Natural killer cell (primary cell): ENCODE measurements around the gene CRKL. TPM values are rescaled to one million over a fixed set of nuclear protein-coding genes. Genes with fewer than 3 reads are reported as not detected.
"Not testable (repeated sequence)": the region's sequence is repeated elsewhere in the genome, so short reads cannot be mapped to it uniquely, and the experiment has no call there.

Experiments used
- ATAC-seq, 3 donors: fragments of 150-1000 bp in 2 of 3; fragments of 200-7000 bp in 1 of 3; cut with Tn5 transposase; 1 replicate in 1 of 3; 2 replicates in 2 of 3; pipeline ENCODE4 v1.10.0; 2021; ENCODE audit warnings: mild to moderate bottlenecking in 2 of 3, moderate library complexity in 2 of 3
- DNase-seq, 2 donors: peaks; one replicate each; pipeline versions ENCODE4 v3.0.0 to v3.0.0-alpha.2; 2013 to 2021; ENCODE audit warnings: mixed read lengths in 1 of 2
- H3K27ac ChIP-seq: one replicate; pipeline ENCODE4 v1.5.1; 2013; ENCODE audit warnings: mild to moderate bottlenecking, low read length
- H3K27me3 ChIP-seq: one replicate; pipeline ENCODE4 v1.6.1; 2013; ENCODE audit warnings: low read length; ENCODE audit not compliant: control insufficient read depth, insufficient read depth
- H3K36me3 ChIP-seq: one replicate; pipeline ENCODE4 v1.6.1; 2013; ENCODE audit warnings: low read length; ENCODE audit not compliant: control insufficient read depth, insufficient read depth
- H3K4me1 ChIP-seq: one replicate; pipeline ENCODE4 v1.6.1; 2013; ENCODE audit warnings: low read length; ENCODE audit not compliant: control insufficient read depth, insufficient read depth
- H3K4me3 ChIP-seq: one replicate; pipeline ENCODE4 v1.5.1; 2013; ENCODE audit warnings: low read length
- H3K9me3 ChIP-seq: one replicate; pipeline ENCODE4 v1.6.1; 2013; ENCODE audit warnings: low read length; ENCODE audit not compliant: control insufficient read depth, insufficient read depth
- H3K27ac Mint-ChIP-seq, 2 donors: one replicate each; pipeline ENCODE4 v1.8.0; 2022; ENCODE audit warnings: mild to moderate bottlenecking in 2 of 2, mixed read lengths in 2 of 2, moderate library complexity in 1 of 2
- H3K27me3 Mint-ChIP-seq, 2 donors: one replicate each; pipeline ENCODE4 v1.8.0; 2022; ENCODE audit warnings: low read depth in 2 of 2, mixed read lengths in 2 of 2
- H3K36me3 Mint-ChIP-seq: one replicate; pipeline ENCODE4 v1.8.0; 2022; ENCODE audit warnings: mixed read lengths
- H3K4me1 Mint-ChIP-seq, 2 donors: one replicate each; pipeline ENCODE4 v1.8.0; 2022; ENCODE audit warnings: mixed read lengths in 2 of 2
- H3K4me3 Mint-ChIP-seq: one replicate; pipeline ENCODE4 v1.8.0; 2022; ENCODE audit warnings: mild to moderate bottlenecking, moderate library complexity, mixed read lengths
- H3K9me3 Mint-ChIP-seq, 2 donors: one replicate each; pipeline ENCODE4 v1.8.0; 2022; ENCODE audit warnings: mixed read lengths in 2 of 2
- CTCF ChIP-seq: fragments of 200-600 bp; IDR thresholded peaks from one replicate; pipeline ENCODE4 v1.8.0; 2022; ENCODE audit warnings: antibody characterized with exemption
- WGBS: methylation state at CpG from one replicate; pipeline ENCODE4 v1.1.7; 2013; ENCODE audit warnings: missing lambda C conversion rate; ENCODE audit not compliant: insufficient coverage; 5-methylcytosine and 5-hydroxymethylcytosine counted together
- intact Hi-C: fragments of 100-400 bp; cut with micrococcal nuclease; formaldehyde crosslinking; loops from one replicate; pipeline ENCODE4 v1.14.2; 2022
- total RNA-seq, 4 donors: library from RNA; stranded (reverse); fragments of 120-200 nt in 1 of 4; gene quantifications; one replicate each; pipeline versions ENCODE4 v1.2.3 to v1.2.4, GENCODE V29; 2013 to 2022

CRKL gene
- total RNA-seq, 3 donors from 2014 or later (not counting 1 experiment from before 2014, with no cell fraction given): 50.7 to 71.2 (median 67.4) TPM

- Histone ChIP-seq H3K27me3 (no peaks in the 10 kb centered on the region), H3K9me3 (no peaks in the 10 kb centered on the region), H3K27ac (no peak overlapping the region), H3K4me1 (peaks cover 11% of the 10 kb centered on the region), H3K4me3 (no peak overlapping the region), H3K36me3 (no peaks in the 10 kb centered on the region)
- H3K27ac Mint-ChIP-seq: no peak overlapping the region
- WGBS: 80% methylated on average over 1 of the region's 3 CpGs
- no peak overlapping the region for H3K4me3 Mint-ChIP-seq
- H3K36me3 Mint-ChIP-seq: no peaks in the 10 kb centered on the region
- H3K27me3 Mint-ChIP-seq: no peaks in the 10 kb centered on the region
- no peaks in the 10 kb centered on the region for H3K9me3 Mint-ChIP-seq
- no peak for ATAC-seq
- no peak for DNase-seq
- no peak for TF ChIP-seq CTCF
- intact Hi-C loops: no loop called here
- H3K4me1 Mint-ChIP-seq: peaks cover 7 to 9% of the 10 kb centered on the region in 2 donors
Measured at GRCh38 chr22:20906387-20906767, 10.8 kb upstream of the CRKL start.

- H3K36me3 Mint-ChIP-seq, H3K4me3 ChIP-seq, DNase-seq, H3K27me3 Mint-ChIP-seq, H3K9me3 Mint-ChIP-seq, ATAC-seq, H3K4me3 Mint-ChIP-seq, H3K9me3 ChIP-seq, H3K27ac Mint-ChIP-seq, intact Hi-C loops, H3K27ac ChIP-seq, H3K36me3 ChIP-seq, H3K4me1 Mint-ChIP-seq, H3K27me3 ChIP-seq: not testable (repeated sequence)
- WGBS: 100% methylated on average over 5 of the region's 5 CpGs
- H3K4me1 ChIP-seq: peaks cover 11% of the 10 kb centered on the region
Measured at GRCh38 chr22:20908717-20909116, 8.5 kb upstream of the CRKL start.

DNA sequence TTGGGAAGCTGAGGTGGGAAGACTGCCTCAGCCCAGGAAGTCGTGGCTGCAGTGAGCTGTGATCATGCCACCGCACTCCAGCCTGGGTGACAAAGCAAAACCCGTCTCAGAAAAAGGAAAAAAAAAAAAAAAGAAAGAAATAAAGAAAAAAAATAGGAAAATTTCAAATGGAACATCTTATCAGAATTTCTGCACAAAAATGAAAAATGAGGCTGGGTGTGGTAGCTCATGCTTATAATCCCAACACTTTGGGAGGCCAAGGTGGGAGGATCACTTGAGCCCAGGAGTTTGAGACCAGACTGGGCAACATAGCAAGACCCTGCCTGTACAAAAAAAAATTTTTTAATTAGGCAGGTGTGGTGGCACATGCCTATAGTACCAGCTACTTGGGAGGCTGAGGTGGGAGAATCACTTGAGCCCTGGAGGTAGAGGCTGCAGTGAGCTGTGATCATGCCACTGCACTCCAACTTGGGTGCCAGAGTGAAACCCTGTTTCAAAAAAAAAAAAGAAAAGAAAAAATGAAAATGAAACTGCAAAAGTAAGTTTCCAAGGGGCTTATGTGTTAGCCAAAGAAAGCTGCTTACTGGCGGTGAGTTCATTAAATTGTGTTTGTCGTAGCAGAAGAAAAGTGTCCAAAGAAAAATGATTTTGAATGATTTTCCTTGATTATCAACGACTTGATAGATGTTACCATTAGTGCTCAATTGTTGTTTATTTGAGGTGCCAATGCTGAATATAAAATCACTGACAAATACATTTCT, 7.5 kb upstream of the CRKL start:
- Mint-ChIP-seq H3K4me3 (peak overlapping the region; percentile 35), H3K4me1 (peaks cover 7 to 9% of the 10 kb centered on the region in 2 donors), H3K9me3 (no peaks in the 10 kb centered on the region), H3K36me3 (no peaks in the 10 kb centered on the region), H3K27ac (peak overlapping the region; percentile 78 to 84), H3K27me3 (no peaks in the 10 kb centered on the region)
- no peak for DNase-seq
- H3K9me3 ChIP-seq: no peaks in the 10 kb centered on the region
- 35% methylated on average over 3 of the region's 6 CpGs for WGBS
- peaks cover 11% of the 10 kb centered on the region for H3K4me1 ChIP-seq
- H3K36me3 ChIP-seq: no peaks in the 10 kb centered on the region
- H3K27ac ChIP-seq: peak overlapping the region; percentile 48
- peak in 2 of 3 donors; percentile 67 to 78 for ATAC-seq
- H3K27me3 ChIP-seq: no peaks in the 10 kb centered on the region
- no peak for TF ChIP-seq CTCF
- intact Hi-C loops: no loop called here
- no peak overlapping the region for H3K4me3 ChIP-seq

DNA sequence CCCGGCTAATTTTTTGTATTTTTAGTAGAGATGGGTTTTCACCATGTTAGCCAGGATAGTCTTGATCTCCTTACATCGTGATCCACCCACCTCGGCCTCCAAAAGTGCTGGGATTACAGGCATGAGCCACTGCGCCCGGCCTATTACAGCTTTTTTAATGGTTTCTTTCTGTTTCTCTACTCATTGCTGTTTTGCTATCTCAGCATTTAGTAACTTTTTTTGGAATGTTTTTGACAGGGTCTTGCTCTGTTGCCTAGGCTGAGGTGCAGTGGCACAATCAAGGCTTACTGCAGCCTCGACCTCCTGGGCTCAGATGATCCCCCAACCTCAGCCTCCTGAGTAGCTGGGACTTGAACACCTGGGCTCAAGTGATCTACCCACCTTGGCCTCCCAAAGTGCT, 4.7 kb upstream of the CRKL start:
- H3K27ac Mint-ChIP-seq: no peak overlapping the region
- no peak for TF ChIP-seq CTCF
- no peaks in the 10 kb centered on the region for H3K9me3 ChIP-seq
- no peak overlapping the region for H3K4me3 Mint-ChIP-seq
- H3K4me1 ChIP-seq: peaks cover 20% of the 10 kb centered on the region
- intact Hi-C loops: no loop called here
- peaks cover 19 to 20% of the 10 kb centered on the region in 2 donors for H3K4me1 Mint-ChIP-seq
- DNase-seq (no peak), ATAC-seq (no peak)
- no peak overlapping the region for H3K4me3 ChIP-seq
- no peak overlapping the region for H3K27ac ChIP-seq
- H3K27me3 ChIP-seq: no peaks in the 10 kb centered on the region
- no peaks in the 10 kb centered on the region for H3K36me3 Mint-ChIP-seq
- 92% methylated on average over 6 of the region's 6 CpGs for WGBS
- H3K27me3 Mint-ChIP-seq: no peaks in the 10 kb centered on the region
- H3K9me3 Mint-ChIP-seq: no peaks in the 10 kb centered on the region
- H3K36me3 ChIP-seq: no peaks in the 10 kb centered on the region
